Aorta (tissue), 5 donors: ENCODE results near the gene PMP22. TPM values are rescaled to one million over a fixed set of nuclear protein-coding genes. Genes with fewer than 3 reads are reported as not detected.

ENCODE experiments used
- ATAC-seq: fragments of 200-7000 bp; cut with Tn5 transposase; one replicate; pipeline ENCODE4 v1.9.1; 2022; ENCODE audit warnings: moderate library complexity; ENCODE audit not compliant: low FRiP score
- DNase-seq, 2 donors: peaks; one replicate each; pipeline ENCODE4 v3.0.0-alpha.2; 2020
- H3K27ac ChIP-seq, 2 donors: one replicate each; pipeline ENCODE4 v1.5.1; 2013; ENCODE audit warnings: low read length in 2 of 2, mild to moderate bottlenecking in 2 of 2, moderate library complexity in 2 of 2, control low read depth in 1 of 2, inconsistent platforms in 1 of 2, low read depth in 1 of 2
- H3K27me3 ChIP-seq, 2 donors: one replicate each; pipeline ENCODE4 v1.6.1; 2013; ENCODE audit warnings: control low read depth in 1 of 2, low read length in 1 of 2, mild to moderate bottlenecking in 1 of 2, moderate library complexity in 1 of 2; ENCODE audit not compliant: insufficient read depth in 2 of 2, control insufficient read depth in 1 of 2
- H3K36me3 ChIP-seq, 2 donors: one replicate each; pipeline ENCODE4 v1.6.1; 2013; ENCODE audit warnings: control low read depth in 1 of 2, low read length in 1 of 2, mild to moderate bottlenecking in 1 of 2; ENCODE audit not compliant: insufficient read depth in 2 of 2, control insufficient read depth in 1 of 2
- H3K4me1 ChIP-seq, 2 donors: one replicate each; pipeline ENCODE4 v1.6.1; 2013; ENCODE audit warnings: low read length in 2 of 2, control low read depth in 1 of 2, mild to moderate bottlenecking in 1 of 2, moderate library complexity in 1 of 2; ENCODE audit not compliant: insufficient read depth in 2 of 2, control insufficient read depth in 1 of 2
- H3K4me3 ChIP-seq, 2 donors: one replicate each; pipeline ENCODE4 v1.5.1; 2013; ENCODE audit warnings: low read length in 2 of 2, control low read depth in 1 of 2, mild to moderate bottlenecking in 1 of 2
- H3K9me3 ChIP-seq: one replicate; pipeline ENCODE4 v1.6.1; 2013; ENCODE audit warnings: mild to moderate bottlenecking, low read length; ENCODE audit not compliant: control insufficient read depth
- WGBS, 2 donors: extraction: QIAGEN DNeasy Blood & Tissue Kit; methylation state at CpG; one replicate each; pipeline ENCODE4 v1.1.7; 2013; 5-methylcytosine and 5-hydroxymethylcytosine counted together
- intact Hi-C, 2 donors: fragments of 100-400 bp; cut with DNase I; formaldehyde crosslinking; loops; one replicate each; pipeline versions ENCODE4 v1.14.2 to v1.15.0; 2022
- polyA plus RNA-seq, 2 donors: library from polyadenylated mRNA; stranded (reverse); fragments of 200-250 nt; gene quantifications; one replicate each; pipeline ENCODE4 v1.2.3, GENCODE V29; 2013
- total RNA-seq, 2 donors: library from RNA; stranded (reverse); fragmentation: NEBNext Ultra II Directional; extraction: Animal tissue kit (Norgen Biotek cat#: 25700); gene quantifications; one replicate each; pipeline ENCODE4 v1.2.1, GENCODE V29; 2021
- donor health status: healthy with polysubstance abuse.
- donor health status: Bipolar disorder and iron deficiency.
- donor health status: DM: no; HTN: no; CAD: no.
- donor health status: DM: no; HTN: no; CAD: no.
- donor health status: DM: yes; HTN: yes; CAD: no.

PMP22 gene
- total and polyA plus RNA-seq, 4 donors, result 87.8 to 226 (median 134) TPM

GRCh38 chr17:15284537-15284936 is 19.4 kb upstream of the PMP22 start:
- intact Hi-C loops, result loop anchor here in 1 of 2 donors (1.0 kb wide), 1 partner anchor 13 kb away; no protein-coding TSS in a partner anchor
- DNase-seq, result no peak
- 37 to 43% methylated on average over 2 of the region's 2 CpGs for WGBS, 2 donors
- ATAC-seq, result no peak
- H3K36me3 ChIP-seq, result no peaks in the 10 kb centered on the region
- H3K27me3 ChIP-seq, result peaks cover 0 to 2% of the 10 kb centered on the region in 2 donors
- no peak overlapping the region for H3K4me3 ChIP-seq
- no peaks in the 10 kb centered on the region for H3K4me1 ChIP-seq
- peaks cover 2% of the 10 kb centered on the region for H3K9me3 ChIP-seq
- no peak overlapping the region for H3K27ac ChIP-seq

DNA sequence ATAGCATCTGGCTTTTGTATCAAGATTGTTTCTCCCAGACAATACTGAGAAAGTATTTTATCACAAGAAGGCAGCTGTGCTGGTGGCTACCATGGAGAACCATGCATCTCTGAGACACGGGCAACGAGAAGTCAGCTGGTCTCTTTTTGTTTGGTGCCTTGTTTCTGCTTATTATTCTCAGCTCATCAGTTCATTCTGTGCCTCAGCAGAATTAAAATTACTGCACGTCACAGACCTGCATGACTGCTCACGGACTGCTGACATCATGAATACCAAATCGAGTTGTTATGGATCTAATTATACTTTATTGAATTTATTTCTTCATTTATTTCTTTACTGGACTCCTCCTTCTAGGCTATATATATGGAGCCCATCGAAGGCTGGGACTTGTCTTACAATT is 19.0 kb upstream of the PMP22 start:
- ATAC-seq, result no peak
- intact Hi-C loops, result loop anchor here in 1 of 2 donors (1.0 kb wide), 1 partner anchor 13 kb away; no protein-coding TSS in a partner anchor

GRCh38 chr17:15281909-15282308 is 16.8 kb upstream of the PMP22 start:
- 79 to 80% methylated on average over 3 of the region's 3 CpGs for WGBS, 2 donors
- H3K27ac ChIP-seq, result no peak overlapping the region
- no peak overlapping the region for H3K4me3 ChIP-seq
- intact Hi-C loops, result no loop called here
- no peak for DNase-seq
- H3K27me3 ChIP-seq, result peaks cover 0 to 2% of the 10 kb centered on the region in 2 donors
- peaks cover 2% of the 10 kb centered on the region for H3K9me3 ChIP-seq
- ATAC-seq, result no peak
- H3K4me1 ChIP-seq, result no peaks in the 10 kb centered on the region
- H3K36me3 ChIP-seq, result no peaks in the 10 kb centered on the region

More for the DNA sequence above, 19.0 kb upstream of the PMP22 start:
- Histone ChIP-seq H3K9me3 (peaks cover 2% of the 10 kb centered on the region), H3K36me3 (no peaks in the 10 kb centered on the region), H3K4me1 (no peaks in the 10 kb centered on the region), H3K27me3 (peaks cover 0 to 2% of the 10 kb centered on the region in 2 donors), H3K27ac (no peak overlapping the region), H3K4me3 (no peak overlapping the region)
- no peak for DNase-seq
- WGBS, 2 donors, result 85 to 87% methylated on average over 6 of the region's 6 CpGs

GRCh38 chr17:15278924-15279477 is 13.9 kb upstream of the PMP22 start:
- H3K36me3 ChIP-seq, result no peaks in the 10 kb centered on the region
- H3K27ac ChIP-seq, result no peak overlapping the region
- ATAC-seq (no peak), DNase-seq (no peak)
- WGBS, 2 donors, result 52 to 66% methylated on average over 2 of the region's 2 CpGs
- intact Hi-C loops, result no loop called here
- H3K4me3 ChIP-seq, result no peak overlapping the region
- no peaks in the 10 kb centered on the region for H3K27me3 ChIP-seq
- no peaks in the 10 kb centered on the region for H3K4me1 ChIP-seq
- H3K9me3 ChIP-seq, result no peaks in the 10 kb centered on the region

DNA sequence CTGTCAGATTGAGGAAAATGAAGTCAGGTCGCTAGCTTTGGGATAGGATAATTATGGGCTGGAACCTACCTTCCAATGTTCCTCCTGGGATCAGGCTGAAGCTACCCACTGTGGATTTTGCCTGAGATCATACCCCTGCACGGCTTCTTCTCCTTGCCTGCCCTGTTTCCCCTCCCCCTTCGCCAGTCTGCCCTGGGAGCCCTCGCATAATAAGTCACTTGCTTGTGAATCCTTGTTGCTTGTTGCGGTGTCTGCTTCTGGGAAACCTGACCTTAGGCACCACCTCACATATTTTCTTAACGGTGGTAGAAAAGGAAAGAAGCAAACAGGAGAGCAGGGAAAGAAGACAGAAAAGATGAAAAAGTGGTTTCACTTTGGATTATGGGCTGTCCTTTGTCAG is 13.3 kb upstream of the PMP22 start:
- H3K27ac ChIP-seq, result no peak overlapping the region
- DNase-seq, result no peak
- H3K9me3 ChIP-seq, result no peaks in the 10 kb centered on the region
- H3K4me1 ChIP-seq, result no peaks in the 10 kb centered on the region
- no peak for ATAC-seq
- no peaks in the 10 kb centered on the region for H3K36me3 ChIP-seq
- no peaks in the 10 kb centered on the region for H3K27me3 ChIP-seq
- no peak overlapping the region for H3K4me3 ChIP-seq
- intact Hi-C loops, result no loop called here
- 28 to 29% methylated on average over 6 of the region's 6 CpGs for WGBS, 2 donors

- H3K36me3 ChIP-seq, result no peaks in the 10 kb centered on the region
- ATAC-seq, result no peak
- WGBS, 2 donors, result 89 to 94% methylated on average over 3 of the region's 3 CpGs
- DNase-seq, result no peak
- H3K4me3 ChIP-seq, result no peak overlapping the region
- no peaks in the 10 kb centered on the region for H3K27me3 ChIP-seq
- H3K9me3 ChIP-seq, result no peaks in the 10 kb centered on the region
- H3K4me1 ChIP-seq, result no peaks in the 10 kb centered on the region
- intact Hi-C loops, result no loop called here
- H3K27ac ChIP-seq, result no peak overlapping the region
Observed at GRCh38 chr17:15274017-15274416, 8.9 kb upstream of the PMP22 start.

DNA sequence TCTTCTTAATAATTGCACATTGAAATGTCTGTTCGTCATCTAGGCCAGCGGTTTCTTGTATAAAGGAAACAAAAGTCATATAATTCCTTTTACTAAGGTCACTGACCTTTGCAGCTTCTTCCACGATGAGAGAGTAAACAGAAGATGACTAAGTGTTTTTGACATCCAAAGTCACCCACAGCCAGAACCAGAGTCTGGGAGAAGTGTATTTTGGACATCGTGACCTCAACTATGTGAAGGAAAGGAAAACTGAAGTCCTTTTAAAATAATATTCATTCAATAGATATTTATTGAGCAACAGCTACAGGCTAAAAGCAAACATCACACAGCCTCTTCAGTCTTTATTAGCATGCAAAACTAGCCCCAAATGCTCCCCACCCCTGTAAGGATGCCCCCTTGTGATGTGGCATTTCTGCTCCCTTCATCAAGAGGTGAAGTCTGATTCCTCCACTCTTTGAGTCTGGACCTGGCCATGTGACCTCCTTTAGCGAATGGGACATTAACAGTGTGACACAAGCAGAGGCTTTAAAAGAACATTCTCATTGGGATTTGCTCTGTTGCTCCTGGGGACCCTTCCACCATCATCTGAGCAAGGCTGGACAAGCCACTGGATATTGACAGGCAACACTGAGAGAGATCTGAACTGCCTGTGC is 8.1 kb upstream of the PMP22 start:
- intact Hi-C loops, result no loop called here
- no peak overlapping the region for H3K4me3 ChIP-seq
- no peaks in the 10 kb centered on the region for H3K4me1 ChIP-seq
- no peak overlapping the region for H3K27ac ChIP-seq
- no peaks in the 10 kb centered on the region for H3K36me3 ChIP-seq
- no peaks in the 10 kb centered on the region for H3K9me3 ChIP-seq
- no peaks in the 10 kb centered on the region for H3K27me3 ChIP-seq
- 73 to 74% methylated on average over 5 of the region's 5 CpGs for WGBS, 2 donors
- DNase-seq, result no peak
- peak; percentile 65 for ATAC-seq

- Histone ChIP-seq H3K4me3 (no peak overlapping the region), H3K27ac (no peak overlapping the region), H3K27me3 (no peaks in the 10 kb centered on the region), H3K4me1 (no peaks in the 10 kb centered on the region), H3K36me3 (no peaks in the 10 kb centered on the region), H3K9me3 (no peaks in the 10 kb centered on the region)
- ATAC-seq (no peak), DNase-seq (no peak)
- 88 to 89% methylated on average over 6 of the region's 6 CpGs for WGBS, 2 donors
- intact Hi-C loops, result loop anchor here in 1 of 2 donors (1.0 kb wide), 1 partner anchor 13 kb away; no protein-coding TSS in a partner anchor
Observed at GRCh38 chr17:15271741-15272140, 6.6 kb upstream of the PMP22 start.
